ENCODE measurements around the gene SLC35E1. TPM values are rescaled to one million over a fixed set of nuclear protein-coding genes. Genes with fewer than 3 reads are reported as not detected.
A peak's percentile ranks its signal among the peaks of the same experiment; 100 is the strongest.
"Not testable (repeated sequence)": the region's sequence is repeated elsewhere in the genome, so short reads cannot be mapped to it uniquely, and the experiment has no call there.

SLC35E1 gene
- polyA plus RNA-seq, 6 donors from 2014 or later = 15.4 to 26.2 (median 19.4) TPM

DNA sequence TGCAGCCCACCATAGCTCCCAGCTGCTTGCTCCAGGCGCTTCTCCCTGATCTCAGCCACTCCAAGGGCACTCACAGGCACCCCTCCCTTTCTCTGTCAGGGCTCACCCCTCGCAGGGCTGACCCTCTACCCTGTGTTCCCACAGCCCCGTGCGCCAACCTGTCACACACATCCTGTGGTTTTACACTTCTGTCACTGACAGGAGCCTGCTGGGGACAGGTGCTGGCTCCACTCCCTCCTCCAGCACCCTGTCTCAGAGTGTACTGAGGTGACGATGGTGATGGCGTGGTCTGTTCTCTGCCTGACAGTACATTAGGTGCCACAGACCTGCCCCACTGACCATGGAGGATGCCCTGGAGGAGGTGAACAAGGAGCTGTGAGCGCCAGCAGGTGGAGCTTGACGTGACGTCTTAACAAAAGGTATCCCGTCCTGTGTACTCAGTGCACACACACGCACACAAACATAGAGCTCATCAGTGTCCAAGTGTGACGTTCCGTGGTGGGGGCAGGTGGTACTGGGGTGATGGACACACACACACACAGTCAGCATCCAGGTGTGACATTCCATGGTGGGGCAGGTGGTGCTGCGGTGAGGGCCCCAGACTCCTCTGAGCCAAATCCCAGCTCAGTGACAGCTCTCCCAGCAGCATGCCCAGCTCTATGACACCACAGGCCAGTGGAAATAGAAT, 55.1 kb downstream of the SLC35E1 start:
- Mint-ChIP-seq H3K4me3 (no peak overlapping the region), H3K27ac (no peak overlapping the region), H3K9me3 (no peaks in the 10 kb centered on the region), H3K4me1 (no peaks in the 10 kb centered on the region), H3K36me3 (peaks cover 0 to 6% of the 10 kb centered on the region in 2 donors), H3K27me3 (no peaks in the 10 kb centered on the region)
- ATAC-seq (ENCODE audit: low read depth in 2 of 2) = no peak
- DNase-seq = no peak

GRCh38 chr19:16516381-16516780, 55.8 kb downstream of the SLC35E1 start:
- peaks cover 0 to 6% of the 10 kb centered on the region in 2 donors for H3K36me3 Mint-ChIP-seq
- DNase-seq (no peak), ATAC-seq (ENCODE audit: low read depth in 2 of 2) (no peak)
- no peaks in the 10 kb centered on the region for H3K27me3 Mint-ChIP-seq
- no peaks in the 10 kb centered on the region for H3K4me1 Mint-ChIP-seq
- H3K9me3 Mint-ChIP-seq = no peaks in the 10 kb centered on the region
- peak overlapping the region in 3 of 6 donors; percentile 7 to 85 (median 76) for H3K27ac Mint-ChIP-seq
- H3K4me3 Mint-ChIP-seq = no peak overlapping the region

GRCh38 chr19:16514383-16515019, 57.7 kb downstream of the SLC35E1 start:
- H3K4me3 Mint-ChIP-seq = no peak overlapping the region
- H3K27ac Mint-ChIP-seq = no peak overlapping the region
- H3K4me1 Mint-ChIP-seq = no peaks in the 10 kb centered on the region
- H3K36me3 Mint-ChIP-seq = peaks cover under 1 to 5% of the 10 kb centered on the region in 2 donors
- ATAC-seq (ENCODE audit: low read depth in 2 of 2) = no peak
- no peaks in the 10 kb centered on the region for H3K9me3 Mint-ChIP-seq
- no peaks in the 10 kb centered on the region for H3K27me3 Mint-ChIP-seq
- DNase-seq = no peak

DNA sequence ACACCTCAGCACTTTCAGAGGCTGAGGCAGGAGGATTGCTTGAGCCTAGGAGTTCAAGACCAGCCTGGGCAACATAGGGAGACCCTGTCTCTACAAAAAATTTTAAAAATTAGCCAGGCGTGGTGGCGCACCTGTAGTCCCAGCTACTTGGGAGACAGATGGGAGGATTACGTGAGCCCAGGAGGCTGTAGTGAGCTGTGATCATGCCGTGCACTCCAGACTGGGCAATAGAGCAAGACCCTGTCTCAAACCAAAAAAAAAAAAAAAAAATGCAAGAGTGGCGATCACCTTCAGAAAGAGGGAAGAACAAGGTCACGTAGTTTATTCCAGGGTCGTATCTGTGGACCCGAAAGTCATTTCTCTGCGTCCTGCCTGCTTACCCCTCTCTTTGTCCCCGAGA, 59.6 kb downstream of the SLC35E1 start:
- DNase-seq; H3K4me1 Mint-ChIP-seq; H3K27ac Mint-ChIP-seq; H3K27me3 Mint-ChIP-seq; ATAC-seq (ENCODE audit: low read depth in 2 of 2); H3K36me3 Mint-ChIP-seq; H3K9me3 Mint-ChIP-seq; H3K4me3 Mint-ChIP-seq: not testable (repeated sequence)

GRCh38 chr19:16509141-16510061, 62.8 kb downstream of the SLC35E1 start:
- H3K27me3 Mint-ChIP-seq = no peaks in the 10 kb centered on the region
- H3K27ac Mint-ChIP-seq = peak overlapping the region in 1 of 6 donors; percentile 49
- peaks cover 0 to 6% of the 10 kb centered on the region in 2 donors for H3K36me3 Mint-ChIP-seq
- H3K4me3 Mint-ChIP-seq = no peak overlapping the region
- DNase-seq (no peak), ATAC-seq (ENCODE audit: low read depth in 2 of 2) (no peak)
- no peaks in the 10 kb centered on the region for H3K9me3 Mint-ChIP-seq
- H3K4me1 Mint-ChIP-seq = no peaks in the 10 kb centered on the region

- Mint-ChIP-seq H3K4me3 (no peak overlapping the region), H3K4me1 (no peaks in the 10 kb centered on the region), H3K36me3 (peaks cover 0 to 6% of the 10 kb centered on the region in 2 donors), H3K27me3 (no peaks in the 10 kb centered on the region), H3K27ac (no peak overlapping the region), H3K9me3 (no peaks in the 10 kb centered on the region)
- DNase-seq = no peak
- no peak for ATAC-seq (ENCODE audit: low read depth in 2 of 2)
Observed at GRCh38 chr19:16508546-16508945, 63.7 kb downstream of the SLC35E1 start.

- DNase-seq (no peak), ATAC-seq (ENCODE audit: low read depth in 2 of 2) (no peak)
- Mint-ChIP-seq H3K27me3 (no peaks in the 10 kb centered on the region), H3K36me3 (peaks cover 0 to 6% of the 10 kb centered on the region in 2 donors), H3K9me3 (no peaks in the 10 kb centered on the region), H3K4me1 (no peaks in the 10 kb centered on the region), H3K27ac (no peak overlapping the region), H3K4me3 (no peak overlapping the region)
Observed at GRCh38 chr19:16506961-16507360, 65.3 kb downstream of the SLC35E1 start.

- H3K9me3 Mint-ChIP-seq = not testable (repeated sequence)
Observed at GRCh38 chr19:16506161-16506560, 66.1 kb downstream of the SLC35E1 start.

GRCh38 chr19:16504271-16504670, 67.9 kb downstream of the SLC35E1 start:
- H3K4me3 Mint-ChIP-seq = no peak overlapping the region
- ATAC-seq (ENCODE audit: low read depth in 2 of 2) = no peak
- H3K9me3 Mint-ChIP-seq = no peaks in the 10 kb centered on the region

More at GRCh38 chr19:16506161-16506560, 66.1 kb downstream of the SLC35E1 start:
- H3K36me3 Mint-ChIP-seq; ATAC-seq (ENCODE audit: low read depth in 2 of 2); H3K27me3 Mint-ChIP-seq; H3K4me3 Mint-ChIP-seq; H3K4me1 Mint-ChIP-seq; DNase-seq: not testable (repeated sequence)
- peak overlapping the region in 1 of 6 donors; percentile 72 for H3K27ac Mint-ChIP-seq

More at GRCh38 chr19:16504271-16504670, 67.9 kb downstream of the SLC35E1 start:
- H3K36me3 Mint-ChIP-seq = peaks cover 3 to 5% of the 10 kb centered on the region in 2 donors
- H3K27ac Mint-ChIP-seq = peak overlapping the region in 1 of 6 donors; percentile 56
- DNase-seq = no peak
- no peaks in the 10 kb centered on the region for H3K4me1 Mint-ChIP-seq
- H3K27me3 Mint-ChIP-seq = no peaks in the 10 kb centered on the region

Other genes with a start within 250 kb of the SLC35E1 start
- 100 to 1,000 TPM; 145 to 413 (median 248) TPM for gene KLF2, start 247.6 kb downstream of the SLC35E1 start, polyA plus RNA-seq (ENCODE audit: low read depth in 6 of 6)
- 10 to 100 TPM in 5 of 6 donors, 1 to 10 TPM in 1; 9.9 to 34.7 (median 20.7) TPM for gene EPS15L1, start 100.4 kb downstream of the SLC35E1 start, polyA plus RNA-seq (ENCODE audit: low read depth in 6 of 6)
- under 1 TPM in 1 of 6 donors, not detected in 5; 0.41 TPM for gene CALR3, start 76.2 kb downstream of the SLC35E1 start, polyA plus RNA-seq (ENCODE audit: low read depth in 6 of 6)
- 1 to 10 TPM in 4 of 6 donors, under 1 TPM in 1, not detected in 1; 0.74 to 4.6 (median 1.4) TPM for gene C19orf44, start 76.0 kb downstream of the SLC35E1 start, polyA plus RNA-seq (ENCODE audit: low read depth in 6 of 6)
- 10 to 100 TPM in 2 of 6 donors, 1 to 10 TPM in 4; 3.2 to 19.5 (median 9.4) TPM for gene CHERP, start 30.0 kb downstream of the SLC35E1 start, polyA plus RNA-seq (ENCODE audit: low read depth in 6 of 6)
- gene MED26, start 55.8 kb upstream of the SLC35E1 start, polyA plus RNA-seq (ENCODE audit: low read depth in 6 of 6) = 10 to 100 TPM in 1 of 6 donors, 1 to 10 TPM in 5; 2.0 to 10.9 (median 5.4) TPM
- gene SMIM7, start 87.7 kb upstream of the SLC35E1 start, polyA plus RNA-seq (ENCODE audit: low read depth in 6 of 6) = 10 to 100 TPM; 41.0 to 84.2 (median 69.1) TPM
- 10 to 100 TPM; 13.7 to 18.6 (median 16.6) TPM for gene TMEM38A, start 88.7 kb upstream of the SLC35E1 start, polyA plus RNA-seq (ENCODE audit: low read depth in 6 of 6)
- under 1 TPM in 2 of 6 donors, not detected in 4; 0.17 to 0.18 TPM for gene NWD1, start 147.4 kb upstream of the SLC35E1 start, polyA plus RNA-seq (ENCODE audit: low read depth in 6 of 6)

Measured in naive B cell (primary cell).